IPS-18c (cell line): ENCODE data around the gene KIF21A.

ENCODE experiments used
- H3K4me3 ChIP-seq: 2 replicates; pipeline ENCODE4 v1.7.0; 2013; ENCODE audit warnings: low read depth, mild to moderate bottlenecking, low read length, moderate library complexity; ENCODE audit not compliant: insufficient read depth
- H3K9me3 ChIP-seq: one replicate; pipeline ENCODE4 v1.6.1; 2013; ENCODE audit warnings: mild to moderate bottlenecking, low read length, moderate library complexity; ENCODE audit not compliant: control insufficient read depth, insufficient read depth

KIF21A gene

GRCh38 chr12:39403376-39403775 lies 39.5 kb downstream of the KIF21A start:
- no peak overlapping the region for H3K4me3 ChIP-seq
- no peaks in the 10 kb centered on the region for H3K9me3 ChIP-seq

GRCh38 chr12:39402922-39403321 lies 40.0 kb downstream of the KIF21A start:
- no peak overlapping the region for H3K4me3 ChIP-seq
- no peaks in the 10 kb centered on the region for H3K9me3 ChIP-seq

- no peaks in the 10 kb centered on the region for H3K9me3 ChIP-seq
- H3K4me3 ChIP-seq: no peak overlapping the region
Observed at GRCh38 chr12:39401459-39401858, 41.5 kb downstream of the KIF21A start.

- Histone ChIP-seq H3K4me3 (no peak overlapping the region), H3K9me3 (no peaks in the 10 kb centered on the region)
Observed at GRCh38 chr12:39395866-39396265, 47.1 kb downstream of the KIF21A start.

- H3K4me3 ChIP-seq: no peak overlapping the region
Observed at GRCh38 chr12:39393890-39394289, 49.0 kb downstream of the KIF21A start.

GRCh38 chr12:39393179-39393578 lies 49.7 kb downstream of the KIF21A start:
- Histone ChIP-seq H3K4me3 (no peak overlapping the region), H3K9me3 (no peaks in the 10 kb centered on the region)

More at GRCh38 chr12:39393890-39394289, 49.0 kb downstream of the KIF21A start:
- no peaks in the 10 kb centered on the region for H3K9me3 ChIP-seq

GRCh38 chr12:39392154-39392925 lies 50.6 kb downstream of the KIF21A start:
- Histone ChIP-seq H3K4me3 (no peak overlapping the region), H3K9me3 (no peaks in the 10 kb centered on the region)

GRCh38 chr12:39390752-39391151 lies 52.2 kb downstream of the KIF21A start:
- Histone ChIP-seq H3K4me3 (no peak overlapping the region), H3K9me3 (no peaks in the 10 kb centered on the region)

- no peak overlapping the region for H3K4me3 ChIP-seq
Observed at GRCh38 chr12:39389399-39390150, 53.3 kb downstream of the KIF21A start.

GRCh38 chr12:39386335-39386734 lies 56.6 kb downstream of the KIF21A start:
- Histone ChIP-seq H3K4me3 (no peak overlapping the region), H3K9me3 (no peaks in the 10 kb centered on the region)

More at GRCh38 chr12:39389399-39390150, 53.3 kb downstream of the KIF21A start:
- H3K9me3 ChIP-seq: no peaks in the 10 kb centered on the region

GRCh38 chr12:39383114-39383513 lies 59.8 kb downstream of the KIF21A start:
- Histone ChIP-seq H3K4me3 (no peak overlapping the region), H3K9me3 (no peaks in the 10 kb centered on the region)

- Histone ChIP-seq H3K4me3 (no peak overlapping the region), H3K9me3 (no peaks in the 10 kb centered on the region)
Observed at GRCh38 chr12:39380090-39380489, 62.8 kb downstream of the KIF21A start.

- no peaks in the 10 kb centered on the region for H3K9me3 ChIP-seq
- no peak overlapping the region for H3K4me3 ChIP-seq
Observed at GRCh38 chr12:39378341-39378740, 64.6 kb downstream of the KIF21A start.

- H3K4me3 ChIP-seq: no peak overlapping the region
- no peaks in the 10 kb centered on the region for H3K9me3 ChIP-seq
Observed at GRCh38 chr12:39375206-39375808, 67.6 kb downstream of the KIF21A start.

GRCh38 chr12:39372929-39373328 lies 70.0 kb downstream of the KIF21A start:
- Histone ChIP-seq H3K9me3 (no peaks in the 10 kb centered on the region), H3K4me3 (no peak overlapping the region)

GRCh38 chr12:39372204-39372925 lies 70.6 kb downstream of the KIF21A start:
- Histone ChIP-seq H3K4me3 (no peak overlapping the region), H3K9me3 (no peaks in the 10 kb centered on the region)

GRCh38 chr12:39369756-39370155 lies 73.2 kb downstream of the KIF21A start:
- Histone ChIP-seq H3K9me3 (no peaks in the 10 kb centered on the region), H3K4me3 (no peak overlapping the region)
